Mesendoderm (in vitro differentiated cells): ENCODE measurements around the gene MUC21.
"Not testable (repeated sequence)": the region's sequence is repeated elsewhere in the genome, so short reads cannot be mapped to it uniquely, and the experiment has no call there.

Experiments used
- DNase-seq: peaks from one replicate; pipeline ENCODE4 v3.0.0; 2013
- H2AK5ac ChIP-seq: 2 replicates; pipeline ENCODE4 v1.6.1; 2013; ENCODE audit warnings: low read length, inconsistent platforms
- H2BK120ac ChIP-seq: 2 replicates; pipeline ENCODE4 v1.6.1; 2013; ENCODE audit warnings: low read depth, mild to moderate bottlenecking, low read length, moderate library complexity, mixed read lengths
- H2BK15ac ChIP-seq: replicated peaks from 2 replicates; pipeline ENCODE4 v1.6.1; 2013; ENCODE audit warnings: low read depth, mild to moderate bottlenecking, moderate library complexity
- H2BK5ac ChIP-seq: 2 replicates; pipeline ENCODE4 v1.6.1; 2013; ENCODE audit warnings: low read length, inconsistent platforms
- H3K18ac ChIP-seq: 2 replicates; pipeline ENCODE4 v1.6.1; 2013; ENCODE audit warnings: mild to moderate bottlenecking, low read length, mixed read lengths
- H3K23ac ChIP-seq: one replicate; pipeline ENCODE4 v1.6.1; 2013; ENCODE audit warnings: low read length
- H3K27ac ChIP-seq: 2 replicates; pipeline ENCODE4 v1.5.1; 2013; ENCODE audit warnings: low read depth, mild to moderate bottlenecking, inconsistent platforms, low read length, moderate library complexity
- H3K27me3 ChIP-seq: 2 replicates; pipeline ENCODE4 v1.6.1; 2013; ENCODE audit warnings: low read length, control low read depth, mild to moderate bottlenecking, inconsistent platforms; ENCODE audit not compliant: insufficient read depth, poor library complexity
- H3K36me3 ChIP-seq: 2 replicates; pipeline ENCODE4 v1.6.1; 2013; ENCODE audit warnings: low read length, inconsistent platforms; ENCODE audit not compliant: control insufficient read depth, insufficient read depth
- H3K4ac ChIP-seq: one replicate; pipeline ENCODE4 v1.6.1; 2013; ENCODE audit warnings: low read depth, mild to moderate bottlenecking, low read length, moderate library complexity
- H3K4me1 ChIP-seq: 2 replicates; pipeline ENCODE4 v1.6.1; 2013; ENCODE audit warnings: low read depth, low read length, inconsistent platforms; ENCODE audit not compliant: control insufficient read depth
- H3K4me2 ChIP-seq: 2 replicates; pipeline ENCODE4 v1.6.1; 2013; ENCODE audit warnings: low read length
- H3K4me3 ChIP-seq: 2 replicates; pipeline ENCODE4 v1.5.1; 2013; ENCODE audit warnings: mild to moderate bottlenecking, low read length
- H3K56ac ChIP-seq: one replicate; pipeline ENCODE4 v1.6.1; 2013; ENCODE audit warnings: low read length
- H3K79me1 ChIP-seq: 2 replicates; pipeline ENCODE4 v1.6.1; 2013; ENCODE audit warnings: low read length, inconsistent platforms
- H3K79me2 ChIP-seq: 2 replicates; pipeline ENCODE4 v1.6.1; 2013; ENCODE audit warnings: mild to moderate bottlenecking, low read length; ENCODE audit not compliant: control insufficient read depth, insufficient read depth
- H3K9ac ChIP-seq: 2 replicates; pipeline ENCODE4 v1.6.1; 2013; ENCODE audit warnings: low read length, inconsistent platforms
- H4K5ac ChIP-seq: one replicate; pipeline ENCODE4 v1.6.1; 2013; ENCODE audit warnings: low read length
- H4K8ac ChIP-seq: one replicate; pipeline ENCODE4 v1.6.1; 2013; ENCODE audit warnings: low read depth, mild to moderate bottlenecking, control low read depth, low read length, moderate library complexity
- WGBS: extraction: QIAGEN DNeasy Blood & Tissue Kit; methylation state at CpG from one replicate; pipeline ENCODE4 v1.1.7; 2013; ENCODE audit warnings: low lambda C conversion rate, missing lambda C conversion rate; ENCODE audit not compliant: insufficient coverage; ENCODE audit errors: extremely low coverage; 5-methylcytosine and 5-hydroxymethylcytosine counted together

Gene MUC21

DNA sequence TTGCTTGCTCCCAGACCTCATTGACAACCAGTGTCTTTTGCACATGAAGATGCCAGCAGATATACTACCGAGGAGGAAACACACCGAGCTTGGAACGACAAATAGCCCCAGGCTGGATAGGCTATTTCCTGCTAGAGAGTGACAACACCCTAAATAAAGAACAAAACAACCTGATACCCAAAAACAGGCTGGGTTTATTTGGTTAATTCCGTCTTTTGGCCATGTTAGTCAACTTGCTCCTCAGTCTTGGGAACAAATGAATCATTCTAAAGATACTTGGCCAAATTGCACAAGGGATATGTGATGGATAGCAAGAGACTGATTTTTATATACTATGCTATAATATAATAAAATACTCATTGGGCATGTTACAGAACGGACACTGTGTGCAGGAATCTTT, 15.3 kb downstream of the MUC21 start:
- no peak overlapping the region for H3K27ac ChIP-seq
- H3K4ac ChIP-seq = no peak overlapping the region
- no peak overlapping the region for H4K8ac ChIP-seq
- no peaks in the 10 kb centered on the region for H3K79me2 ChIP-seq
- H3K27me3 ChIP-seq = no peaks in the 10 kb centered on the region
- WGBS = no CpG with 5 or more reads among the region's 5 CpGs
- H2BK120ac ChIP-seq = no peak overlapping the region
- no peak overlapping the region for H3K56ac ChIP-seq
- H3K79me1 ChIP-seq = no peaks in the 10 kb centered on the region
- H2AK5ac ChIP-seq = no peak overlapping the region
- H3K4me3 ChIP-seq = no peak overlapping the region
- no peak for DNase-seq
- H3K9ac ChIP-seq = no peak overlapping the region
- no peaks in the 10 kb centered on the region for H3K4me1 ChIP-seq
- H2BK15ac ChIP-seq = no peak overlapping the region
- H4K5ac ChIP-seq = no peak overlapping the region
- no peaks in the 10 kb centered on the region for H3K36me3 ChIP-seq
- H3K23ac ChIP-seq = no peak overlapping the region
- no peak overlapping the region for H2BK5ac ChIP-seq
- H3K18ac ChIP-seq = no peak overlapping the region
- H3K4me2 ChIP-seq = no peak overlapping the region

DNA sequence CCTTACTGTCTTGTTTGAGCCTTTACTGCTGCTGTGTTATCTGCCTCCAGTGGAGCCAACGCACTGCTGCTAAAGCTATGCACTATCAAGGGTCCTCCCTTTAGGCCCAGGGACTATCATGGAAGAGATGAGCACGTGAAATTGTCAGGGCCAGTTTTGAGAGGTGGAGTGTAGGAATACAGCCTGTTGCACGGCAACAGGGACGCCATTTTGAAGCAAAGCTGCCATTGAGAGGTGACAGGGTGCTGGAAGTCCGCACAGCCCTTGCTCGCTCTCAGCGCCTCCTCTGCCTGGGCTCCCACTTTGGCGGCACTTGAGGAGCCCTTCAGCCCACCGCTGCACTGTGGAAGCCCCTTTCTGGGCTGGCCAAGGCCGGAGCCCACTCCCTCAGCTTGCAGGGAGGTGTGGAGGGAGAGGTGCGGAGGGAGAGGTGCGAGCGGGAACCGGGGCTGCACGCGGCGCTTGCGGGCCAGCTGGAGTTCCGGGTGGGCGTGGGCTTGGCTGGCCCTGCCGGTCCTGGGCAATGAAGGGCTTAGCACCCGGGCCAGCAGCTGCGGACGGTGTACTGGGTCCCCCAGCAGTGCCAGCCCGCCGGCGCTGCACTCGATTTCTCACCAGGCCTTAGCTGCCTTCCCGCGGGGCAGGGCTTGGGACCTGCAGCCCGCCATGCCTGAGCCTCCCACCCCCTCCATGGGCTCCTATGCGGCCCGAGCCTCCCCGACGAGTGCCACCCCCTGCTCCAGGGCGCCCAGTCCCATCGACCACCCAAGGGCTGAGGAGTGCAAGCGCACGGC, 16.7 kb downstream of the MUC21 start:
- H3K4me2 ChIP-seq, H3K27me3 ChIP-seq, H3K4me1 ChIP-seq, H3K4ac ChIP-seq, H2BK120ac ChIP-seq, H4K8ac ChIP-seq, H3K4me3 ChIP-seq, DNase-seq, H3K18ac ChIP-seq, H3K27ac ChIP-seq, H3K79me1 ChIP-seq, H4K5ac ChIP-seq, H2BK15ac ChIP-seq, H3K56ac ChIP-seq, H3K79me2 ChIP-seq, H2AK5ac ChIP-seq, H3K9ac ChIP-seq, H3K36me3 ChIP-seq, H2BK5ac ChIP-seq, H3K23ac ChIP-seq: not testable (repeated sequence)
- WGBS = no CpG with 5 or more reads among the region's 39 CpGs

DNA sequence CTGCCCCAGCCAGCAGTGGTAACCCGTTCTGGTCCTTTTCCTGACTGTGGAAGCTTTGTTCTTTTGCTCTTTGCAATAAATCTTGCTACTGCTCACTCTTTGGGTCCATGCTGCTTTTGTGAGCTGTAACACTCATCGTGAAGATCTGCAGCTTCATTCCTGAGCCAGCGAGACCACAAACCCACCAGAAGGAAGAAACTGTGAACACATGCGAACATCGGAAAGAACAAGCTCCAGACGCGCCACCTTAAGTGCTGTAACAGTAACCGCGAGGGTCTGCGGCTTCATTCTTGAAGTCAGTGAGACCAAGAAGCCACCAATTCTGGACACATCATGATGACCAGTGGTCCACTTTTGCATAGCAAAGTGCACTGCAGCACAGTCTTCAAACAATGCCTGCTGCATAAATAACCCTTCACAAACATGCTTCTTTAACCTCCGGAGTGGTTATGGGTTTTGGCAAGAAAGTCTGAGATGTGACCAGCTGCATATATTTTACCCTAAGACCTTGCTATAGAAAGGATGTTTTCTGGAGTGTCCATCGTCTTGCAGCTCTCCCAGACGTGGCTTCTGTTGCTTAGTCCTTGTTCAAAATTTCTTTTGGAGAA, 17.9 kb downstream of the MUC21 start:
- Histone ChIP-seq H2BK120ac (no peak overlapping the region), H4K5ac (no peak overlapping the region), H3K23ac (no peak overlapping the region), H2BK5ac (no peak overlapping the region), H3K79me2 (no peaks in the 10 kb centered on the region), H3K27me3 (no peaks in the 10 kb centered on the region), H2BK15ac (no peak overlapping the region), H3K9ac (no peak overlapping the region), H4K8ac (no peak overlapping the region), H3K56ac (no peak overlapping the region), H3K27ac (no peak overlapping the region), H3K18ac (no peak overlapping the region), H2AK5ac (no peak overlapping the region), H3K4me1 (no peaks in the 10 kb centered on the region), H3K36me3 (no peaks in the 10 kb centered on the region), H3K4ac (no peak overlapping the region), H3K4me3 (no peak overlapping the region), H3K4me2 (no peak overlapping the region), H3K79me1 (no peaks in the 10 kb centered on the region)
- WGBS = no CpG with 5 or more reads among the region's 13 CpGs
- no peak for DNase-seq

DNA sequence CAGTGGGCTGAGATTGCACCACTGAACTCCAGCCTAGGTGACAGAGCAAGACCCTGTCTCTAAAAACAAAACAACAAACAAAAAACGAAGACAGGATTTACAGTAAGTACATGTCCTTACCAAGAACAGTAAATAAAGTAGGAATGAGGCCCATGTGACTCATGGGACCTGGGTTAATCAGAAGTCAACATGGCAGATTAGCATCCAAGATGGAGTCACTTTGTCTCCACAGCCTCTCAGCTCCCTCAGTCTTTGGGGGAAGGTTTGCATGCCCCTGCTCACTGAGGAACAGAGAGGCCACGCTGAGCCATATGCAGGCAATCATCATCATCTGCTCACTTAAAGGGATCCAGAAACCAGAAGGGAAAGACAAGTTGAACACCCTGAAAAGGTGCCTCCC, 19.0 kb downstream of the MUC21 start:
- DNase-seq = no peak
- no peak overlapping the region for H3K18ac ChIP-seq
- no peak overlapping the region for H2BK120ac ChIP-seq
- H2BK15ac ChIP-seq = no peak overlapping the region
- no peak overlapping the region for H4K5ac ChIP-seq
- no peaks in the 10 kb centered on the region for H3K4me1 ChIP-seq
- H3K27me3 ChIP-seq = no peaks in the 10 kb centered on the region
- no peak overlapping the region for H3K27ac ChIP-seq
- H3K23ac ChIP-seq = no peak overlapping the region
- no peak overlapping the region for H2AK5ac ChIP-seq
- no peak overlapping the region for H3K4me3 ChIP-seq
- WGBS = no CpG with 5 or more reads among the region's 2 CpGs
- no peak overlapping the region for H3K4me2 ChIP-seq
- no peaks in the 10 kb centered on the region for H3K79me1 ChIP-seq
- no peaks in the 10 kb centered on the region for H3K36me3 ChIP-seq
- no peak overlapping the region for H3K9ac ChIP-seq
- H3K56ac ChIP-seq = no peak overlapping the region
- H2BK5ac ChIP-seq = no peak overlapping the region
- H4K8ac ChIP-seq = no peak overlapping the region
- no peaks in the 10 kb centered on the region for H3K79me2 ChIP-seq
- no peak overlapping the region for H3K4ac ChIP-seq

DNA sequence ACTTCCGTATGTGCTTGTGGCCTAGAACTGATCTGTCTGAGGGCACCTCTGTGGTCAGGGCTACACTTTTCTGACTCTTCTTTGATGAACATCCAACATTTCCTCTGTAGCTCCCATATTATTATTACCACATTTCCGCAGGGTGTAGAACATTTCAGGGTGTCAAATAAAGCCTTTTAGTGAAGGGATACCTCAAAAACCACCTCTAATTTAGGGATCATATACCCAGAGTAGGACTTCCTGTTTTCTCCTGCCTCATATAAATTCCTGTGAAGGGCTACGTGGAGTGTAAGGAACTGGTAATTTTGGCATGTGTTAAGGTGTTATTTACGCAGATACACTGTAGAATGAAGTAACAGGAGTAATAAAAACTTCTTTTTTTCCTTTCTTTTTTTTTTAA, 21.3 kb downstream of the MUC21 start:
- Histone ChIP-seq H3K4ac (no peak overlapping the region), H2BK15ac (no peak overlapping the region), H3K4me1 (no peaks in the 10 kb centered on the region), H3K56ac (no peak overlapping the region), H3K79me2 (no peaks in the 10 kb centered on the region), H4K8ac (no peak overlapping the region), H2BK5ac (no peak overlapping the region), H3K27me3 (no peaks in the 10 kb centered on the region), H2BK120ac (no peak overlapping the region), H2AK5ac (no peak overlapping the region), H3K79me1 (no peaks in the 10 kb centered on the region), H3K23ac (no peak overlapping the region), H3K4me3 (no peak overlapping the region), H3K36me3 (no peaks in the 10 kb centered on the region), H3K27ac (no peak overlapping the region), H3K4me2 (no peak overlapping the region), H3K18ac (no peak overlapping the region), H4K5ac (no peak overlapping the region), H3K9ac (no peak overlapping the region)
- no peak for DNase-seq
- WGBS = no CpG with 5 or more reads among the region's 4 CpGs
